ENCODE results near the gene MEGF11. TPM values are rescaled to one million over a fixed set of nuclear protein-coding genes. Genes with fewer than 3 reads are reported as not detected.

MEGF11 gene
- total RNA-seq, 1 experiment from 2014 or later, result not detected

GRCh38 chr15:65952391-65953053 is 301.0 kb downstream of the MEGF11 start:
- DNase-seq, result peak in 1 of 2 experiments; percentile 31
- ChIA-PET POLR2A (ENCODE audit: unreplicated experiment) (interaction anchor here (0.5 kb wide), 1 partner anchor 15 kb away, joined by 4 read pairs; no protein-coding TSS in a partner anchor), CTCF (no interaction called here)
- H3K4me1 ChIP-seq (replicated peaks; ENCODE audit: insufficient read depth), result peaks cover 18% of the 10 kb centered on the region
- no TSS peak for BruUV-seq (replicated peaks)
- H3K27ac ChIP-seq, result no peak overlapping the region
- no peaks in the 10 kb centered on the region for H3K9me2 ChIP-seq (ENCODE audit: insufficient read depth)
- H4K20me1 ChIP-seq (ENCODE audit: insufficient read depth), result no peaks in the 10 kb centered on the region
- no peaks in the 10 kb centered on the region for H3K9me3 ChIP-seq (ENCODE audit: insufficient read depth, low read depth)
- H3K79me2 ChIP-seq (ENCODE audit: low read depth), result no peaks in the 10 kb centered on the region
- H3F3A ChIP-seq (ENCODE audit: insufficient read depth, low read depth), result peaks cover 6% of the 10 kb centered on the region; the same call in 1 of the 2 replicates
- H3K36me3 ChIP-seq (ENCODE audit: low read depth), result no peaks in the 10 kb centered on the region
- no peaks in the 10 kb centered on the region for H3K27me3 ChIP-seq (ENCODE audit: insufficient read depth, low read depth)
- H2AFZ ChIP-seq, result no peak overlapping the region
- no peak for TF ChIP-seq CTCF (conservative IDR thresholded peaks at IDR 0.05)
- TF ChIP-seq EZH2 (IDR thresholded peaks at IDR 0.05; ENCODE audit: low read depth), result no peak
- intact Hi-C loops (cut with micrococcal nuclease; ENCODE audit: unreplicated experiment), result no loop called here
- no peak overlapping the region for H3K4me3 ChIP-seq
- H3K4me2 ChIP-seq, result no peak overlapping the region

GRCh38 chr15:65951007-65951406 is 302.5 kb downstream of the MEGF11 start:
- ChIA-PET POLR2A (ENCODE audit: unreplicated experiment) (no interaction called here), CTCF (no interaction called here)
- H3K4me2 ChIP-seq, result no peak overlapping the region
- no peak overlapping the region for H2AFZ ChIP-seq
- H3K9me3 ChIP-seq (ENCODE audit: insufficient read depth, low read depth), result no peaks in the 10 kb centered on the region
- H3K36me3 ChIP-seq (ENCODE audit: low read depth), result no peaks in the 10 kb centered on the region
- H4K20me1 ChIP-seq (ENCODE audit: insufficient read depth), result no peaks in the 10 kb centered on the region
- TF ChIP-seq CTCF (conservative IDR thresholded peaks at IDR 0.05) (no peak), EZH2 (IDR thresholded peaks at IDR 0.05; ENCODE audit: low read depth) (no peak)
- H3K27me3 ChIP-seq (ENCODE audit: insufficient read depth, low read depth), result no peaks in the 10 kb centered on the region
- no peaks in the 10 kb centered on the region for H3K9me2 ChIP-seq (ENCODE audit: insufficient read depth)
- H3F3A ChIP-seq (ENCODE audit: insufficient read depth, low read depth), result peaks cover 6% of the 10 kb centered on the region; the same call in 1 of the 2 replicates
- DNase-seq, result no peak
- intact Hi-C loops (cut with micrococcal nuclease; ENCODE audit: unreplicated experiment), result no loop called here
- no peak overlapping the region for H3K27ac ChIP-seq
- no TSS peak for BruUV-seq (replicated peaks)
- peaks cover 18% of the 10 kb centered on the region for H3K4me1 ChIP-seq (replicated peaks; ENCODE audit: insufficient read depth)
- H3K79me2 ChIP-seq (ENCODE audit: low read depth), result no peaks in the 10 kb centered on the region
- H3K4me3 ChIP-seq, result no peak overlapping the region

- Histone ChIP-seq H3K36me3 (ENCODE audit: low read depth) (no peaks in the 10 kb centered on the region), H3K9me2 (ENCODE audit: insufficient read depth) (no peaks in the 10 kb centered on the region), H3K9me3 (ENCODE audit: insufficient read depth, low read depth) (no peaks in the 10 kb centered on the region), H3K27me3 (ENCODE audit: insufficient read depth, low read depth) (no peaks in the 10 kb centered on the region), H3F3A (ENCODE audit: insufficient read depth, low read depth) (peaks cover 6% of the 10 kb centered on the region; the same call in 1 of the 2 replicates), H3K4me2 (no peak overlapping the region), H3K4me1 (replicated peaks; ENCODE audit: insufficient read depth) (peaks cover 12% of the 10 kb centered on the region), H3K79me2 (ENCODE audit: low read depth) (no peaks in the 10 kb centered on the region), H3K27ac (no peak overlapping the region), H4K20me1 (ENCODE audit: insufficient read depth) (no peaks in the 10 kb centered on the region), H2AFZ (no peak overlapping the region), H3K4me3 (no peak overlapping the region)
- no peak for TF ChIP-seq CTCF (conservative IDR thresholded peaks at IDR 0.05)
- TF ChIP-seq EZH2 (IDR thresholded peaks at IDR 0.05; ENCODE audit: low read depth), result no peak
- BruUV-seq (replicated peaks), result no TSS peak
- CTCF ChIA-PET, result no interaction called here
- no peak for DNase-seq
- intact Hi-C loops (cut with micrococcal nuclease; ENCODE audit: unreplicated experiment), result no loop called here
- POLR2A ChIA-PET (ENCODE audit: unreplicated experiment), result no interaction called here
These were observed 304.1 kb downstream of the MEGF11 start for GRCh38 chr15:65949491-65949890.
